IMR-90 (cell line): ENCODE measurements around the gene AXL. TPM values are rescaled to one million over a fixed set of nuclear protein-coding genes. Genes with fewer than 3 reads are reported as not detected.
"Not testable (repeated sequence)": the region's sequence is repeated elsewhere in the genome, so short reads cannot be mapped to it uniquely, and the experiment has no call there.

Source experiments
- ATAC-seq: fragments of 200-7000 bp; cut with Tn5 transposase; 2 replicates; pipeline ENCODE4 v1.9.1; 2020; ENCODE audit warnings: low read depth, mild to moderate bottlenecking, moderate library complexity
- BruUV-seq: library from RNA; stranded (reverse); fragments of 400-500 nt; replicated peaks from 2 replicates; lab custom pipeline; 2021; lab: Mats Ljungman, UMichigan
- CTCF ChIA-PET: fragments of 300-600 bp; formaldehyde crosslinking; extraction: SDS; loops from one replicate; lab custom pipeline; 2021; ENCODE audit warnings: antibody characterized with exemption; lab: Yijun Ruan, JAX
- POLR2A ChIA-PET: fragments of 300-600 bp; sonication (Branson Sonifier 250); formaldehyde crosslinking; loops from one replicate; lab custom pipeline; 2022; ENCODE audit warnings: antibody characterized with exemption; ENCODE audit not compliant: unreplicated experiment; lab: Charles Lee
- DNase-seq: peaks from one replicate; pipeline ENCODE4 v3.0.0; 2013
- H2AFZ ChIP-seq: replicated peaks from 2 replicates; pipeline ENCODE3; 2013; ENCODE audit warnings: low read length, mild to moderate bottlenecking; ENCODE audit not compliant: poor library complexity
- H2AK5ac ChIP-seq: 2 replicates; pipeline ENCODE4 v1.6.1; 2013; ENCODE audit warnings: low read depth, low read length, inconsistent platforms
- H2AK9ac ChIP-seq: replicated peaks from 2 replicates; pipeline ENCODE3; 2013; ENCODE audit warnings: mild to moderate bottlenecking, low read depth, low read length, moderate library complexity; ENCODE audit not compliant: poor library complexity
- H2BK120ac ChIP-seq: 2 replicates; pipeline ENCODE4 v1.6.1; 2013; ENCODE audit warnings: low read depth, low read length, inconsistent platforms
- H2BK15ac ChIP-seq: 3 replicates; pipeline ENCODE4 v1.6.1; 2013; ENCODE audit warnings: low read depth, low read length, inconsistent platforms
- H2BK20ac ChIP-seq: 2 replicates; pipeline ENCODE4 v1.6.1; 2013; ENCODE audit warnings: low read depth, mild to moderate bottlenecking, inconsistent platforms, low read length, moderate library complexity
- H2BK5ac ChIP-seq: 2 replicates; pipeline ENCODE4 v1.6.1; 2013; ENCODE audit warnings: mild to moderate bottlenecking, low read depth, low read length, inconsistent platforms; ENCODE audit not compliant: poor library complexity, severe bottlenecking
- H3K14ac ChIP-seq: replicated peaks from 2 replicates; pipeline ENCODE4 v1.6.1; 2013; ENCODE audit warnings: low read depth, low read length, inconsistent platforms
- H3K18ac ChIP-seq: 2 replicates; pipeline ENCODE4 v1.6.1; 2013; ENCODE audit warnings: low read depth, low read length, control low read depth
- H3K23ac ChIP-seq: 2 replicates; pipeline ENCODE4 v1.6.1; 2013; ENCODE audit warnings: low read depth, low read length, inconsistent platforms
- H3K27ac ChIP-seq: 2 replicates; pipeline ENCODE4 v1.5.1; 2013; ENCODE audit warnings: mild to moderate bottlenecking, control low read depth, low read length; ENCODE audit not compliant: insufficient read depth
- H3K27me3 ChIP-seq: 2 replicates; pipeline ENCODE4 v1.6.1; 2013; ENCODE audit warnings: low read length; ENCODE audit not compliant: control insufficient read depth, insufficient read depth
- H3K36me3 ChIP-seq: 2 replicates; pipeline ENCODE4 v1.6.1; 2013; ENCODE audit warnings: low read length, mixed read lengths; ENCODE audit not compliant: control insufficient read depth, insufficient read depth
- H3K4ac ChIP-seq: 2 replicates; pipeline ENCODE4 v1.6.1; 2013; ENCODE audit warnings: low read depth, low read length, inconsistent platforms
- H3K4me1 ChIP-seq: 2 replicates; pipeline ENCODE4 v1.6.1; 2013; ENCODE audit warnings: low read length, mixed read lengths; ENCODE audit not compliant: control insufficient read depth, insufficient read depth
- H3K4me2 ChIP-seq: 2 replicates; pipeline ENCODE4 v1.6.1; 2013; ENCODE audit warnings: low read depth, mild to moderate bottlenecking, control low read depth, low read length, moderate library complexity
- H3K4me3 ChIP-seq: 2 replicates; pipeline ENCODE4 v1.5.1; 2013; ENCODE audit warnings: low read depth, mild to moderate bottlenecking, control low read depth, low read length, moderate library complexity; ENCODE audit not compliant: insufficient read depth
- H3K56ac ChIP-seq: 2 replicates; pipeline ENCODE4 v1.6.1; 2013; ENCODE audit warnings: low read length, inconsistent platforms; ENCODE audit not compliant: insufficient read depth; ENCODE audit errors: extremely low read depth
- H3K79me1 ChIP-seq, 2 experiments: 2 replicates each; pipeline ENCODE4 v1.6.1; 2013; ENCODE audit warnings: low read length in 2 of 2, inconsistent platforms in 1 of 2, low read depth in 1 of 2
- H3K9ac ChIP-seq: 2 replicates; pipeline ENCODE4 v1.6.1; 2013; ENCODE audit warnings: low read depth, low read length, control low read depth
- H3K9me1 ChIP-seq: 2 replicates; pipeline ENCODE4 v1.6.1; 2013; ENCODE audit warnings: low read length, inconsistent platforms; ENCODE audit not compliant: insufficient read depth
- H3K9me3 ChIP-seq: 2 replicates; pipeline ENCODE4 v1.6.1; 2013; ENCODE audit warnings: low read length; ENCODE audit not compliant: control insufficient read depth, insufficient read depth
- H4K20me1 ChIP-seq: 2 replicates; pipeline ENCODE4 v1.6.1; 2013; ENCODE audit warnings: low read length, inconsistent platforms; ENCODE audit not compliant: insufficient read depth
- H4K5ac ChIP-seq: 2 replicates; pipeline ENCODE4 v1.6.1; 2013; ENCODE audit warnings: mild to moderate bottlenecking, low read depth, low read length, control low read depth
- H4K8ac ChIP-seq, 2 experiments: 2 replicates each; pipeline ENCODE4 v1.6.1; 2013; ENCODE audit warnings: low read depth in 2 of 2, low read length in 2 of 2, control low read depth in 1 of 2, inconsistent platforms in 1 of 2
- H4K91ac ChIP-seq: 2 replicates; pipeline ENCODE4 v1.6.1; 2013; ENCODE audit warnings: low read depth, low read length, inconsistent platforms; ENCODE audit not compliant: insufficient read depth
- MAFK ChIP-seq: IDR thresholded peaks from 2 replicates; pipeline ENCODE4 v1.6.1; 2012; ENCODE audit warnings: low read depth, low read length, improper control_type of control experiment
- WGBS, 2 experiments: methylation state at CpG; one replicate each; pipeline versions ENCODE4 v1.1.5 to v1.1.7; 2013; ENCODE audit warnings: missing lambda C conversion rate in 2 of 2; ENCODE audit not compliant: insufficient read length in 1 of 2; ENCODE audit errors: extremely low coverage in 2 of 2; 5-methylcytosine and 5-hydroxymethylcytosine counted together
- dilution Hi-C: fragments of 300-500 bp; cut with HindIII; formaldehyde crosslinking; loops from one replicate; pipeline ENCODE4 v1.14.3; 2018; ENCODE audit warnings: low sequenced_read_pairs; ENCODE audit not compliant: unreplicated experiment
- in situ Hi-C: fragments of 300-500 bp; cut with MboI; formaldehyde crosslinking; loops from 3 replicates; pipeline ENCODE4 v1.14.3; 2019; ENCODE audit warnings: low sequenced_read_pairs, inconsistent platforms, mixed read lengths
- intact Hi-C: fragments of 100-400 bp; cut with micrococcal nuclease; formaldehyde crosslinking; loops from 2 replicates; pipeline ENCODE4 v1.10.0; 2022
- polyA plus RNA-seq, 3 experiments: library from polyadenylated mRNA; depleted of rRNA; stranded (reverse); fragments of >200 nt; gene quantifications; 2 replicates each; pipeline ENCODE4 v1.2.3, GENCODE V29; 2012; ENCODE audit warnings: low replicate concordance in 1 of 3
- total RNA-seq: library from RNA; depleted of rRNA; stranded (reverse); fragments of >200 nt; gene quantifications from 2 replicates; pipeline ENCODE4 v1.2.3, GENCODE V29; 2012

The AXL gene
- total and polyA plus RNA-seq, 2 of the 4 experiments (the other 2 are of a cell fraction), result 212 to 466 TPM

DNA sequence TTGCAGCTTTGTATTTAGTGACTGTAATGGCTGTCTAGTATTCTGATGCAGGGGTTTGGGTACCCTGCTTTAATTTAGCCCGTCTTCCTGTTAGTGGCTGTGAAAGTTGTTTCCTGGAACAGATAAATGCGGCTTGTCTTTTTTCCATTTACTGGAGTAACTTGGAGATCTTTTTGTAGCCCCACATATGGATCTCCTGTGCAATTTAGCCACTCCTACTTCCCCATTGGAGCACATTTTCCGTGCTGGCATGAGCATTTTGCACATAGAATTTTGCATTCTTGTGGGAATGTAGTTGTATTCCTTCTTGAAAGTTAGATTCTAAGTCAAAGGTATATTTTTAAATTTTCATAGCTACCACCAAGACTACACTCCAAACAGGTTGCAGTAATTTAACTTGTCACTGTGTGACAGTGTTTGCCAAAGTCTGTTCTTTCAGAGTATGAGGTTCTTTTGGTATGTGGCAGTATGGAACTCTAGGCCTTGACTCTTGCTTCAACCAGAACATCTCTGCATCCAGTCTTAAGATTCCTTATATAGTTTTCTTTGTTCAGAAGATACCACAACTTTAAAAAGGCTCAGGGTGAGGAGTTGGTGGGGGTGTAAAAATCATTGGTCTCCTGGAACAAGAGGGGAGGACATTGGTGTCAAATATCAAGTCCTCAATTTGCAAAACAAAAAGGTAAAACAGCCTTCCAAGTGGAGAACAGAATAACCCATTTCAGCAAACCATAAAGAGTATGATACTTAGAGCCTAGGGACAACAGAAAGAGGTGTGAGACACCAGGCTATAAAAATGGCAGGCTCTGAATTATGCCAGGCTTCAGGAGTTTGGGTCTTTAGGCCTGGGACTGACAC is 69.9 kb downstream of the AXL start (continued):
- no peak for TF ChIP-seq MAFK

GRCh38 chr19:41289814-41290213 is 70.8 kb downstream of the AXL start:
- dilution Hi-C loops, H3K14ac ChIP-seq, H3K27me3 ChIP-seq, ATAC-seq, in situ Hi-C loops, H2BK20ac ChIP-seq, H4K91ac ChIP-seq, H3K18ac ChIP-seq, H3K27ac ChIP-seq, BruUV-seq, H4K8ac ChIP-seq, H3K9me3 ChIP-seq, H3K4me3 ChIP-seq, H3K9ac ChIP-seq, H3K9me1 ChIP-seq, H2BK5ac ChIP-seq, POLR2A ChIA-PET, H2AK5ac ChIP-seq, H2BK15ac ChIP-seq, H3K23ac ChIP-seq, DNase-seq, H3K56ac ChIP-seq, H2AFZ ChIP-seq, H3K4me1 ChIP-seq, H2BK120ac ChIP-seq, H2AK9ac ChIP-seq, H3K4me2 ChIP-seq, H4K5ac ChIP-seq, intact Hi-C loops, H3K4ac ChIP-seq: not testable (repeated sequence)
- Histone ChIP-seq H4K20me1 (peaks cover 16% of the 10 kb centered on the region; the same call in 1 of the 2 replicates), H3K36me3 (peaks cover 70% of the 10 kb centered on the region), H3K79me1 (peaks cover 17 to 52% of the 10 kb centered on the region in 2 experiments)
- CTCF ChIA-PET, result interaction anchor here (1.5 kb wide), 1 partner anchor 18 kb away, joined by 5 read pairs; no protein-coding TSS in a partner anchor
- WGBS, 2 experiments, result 94% methylated on average over 3 of the region's 8 CpGs; no CpG with 5 or more reads in 1 of the 2 experiments
